GM18511 (cell line): Measurements from ENCODE around the gene EXOSC5.
"Not testable (repeated sequence)": the region's sequence is repeated elsewhere in the genome, so short reads cannot be mapped to it uniquely, and the experiment has no call there.

Source experiments
- ATAC-seq: cut with Tn5 transposase; IDR thresholded peaks from one replicate; pipeline ENCODE4 v1.9.1; 2021; ENCODE audit warnings: mild to moderate bottlenecking, moderate library complexity; ENCODE audit not compliant: unreplicated experiment

Gene EXOSC5

DNA sequence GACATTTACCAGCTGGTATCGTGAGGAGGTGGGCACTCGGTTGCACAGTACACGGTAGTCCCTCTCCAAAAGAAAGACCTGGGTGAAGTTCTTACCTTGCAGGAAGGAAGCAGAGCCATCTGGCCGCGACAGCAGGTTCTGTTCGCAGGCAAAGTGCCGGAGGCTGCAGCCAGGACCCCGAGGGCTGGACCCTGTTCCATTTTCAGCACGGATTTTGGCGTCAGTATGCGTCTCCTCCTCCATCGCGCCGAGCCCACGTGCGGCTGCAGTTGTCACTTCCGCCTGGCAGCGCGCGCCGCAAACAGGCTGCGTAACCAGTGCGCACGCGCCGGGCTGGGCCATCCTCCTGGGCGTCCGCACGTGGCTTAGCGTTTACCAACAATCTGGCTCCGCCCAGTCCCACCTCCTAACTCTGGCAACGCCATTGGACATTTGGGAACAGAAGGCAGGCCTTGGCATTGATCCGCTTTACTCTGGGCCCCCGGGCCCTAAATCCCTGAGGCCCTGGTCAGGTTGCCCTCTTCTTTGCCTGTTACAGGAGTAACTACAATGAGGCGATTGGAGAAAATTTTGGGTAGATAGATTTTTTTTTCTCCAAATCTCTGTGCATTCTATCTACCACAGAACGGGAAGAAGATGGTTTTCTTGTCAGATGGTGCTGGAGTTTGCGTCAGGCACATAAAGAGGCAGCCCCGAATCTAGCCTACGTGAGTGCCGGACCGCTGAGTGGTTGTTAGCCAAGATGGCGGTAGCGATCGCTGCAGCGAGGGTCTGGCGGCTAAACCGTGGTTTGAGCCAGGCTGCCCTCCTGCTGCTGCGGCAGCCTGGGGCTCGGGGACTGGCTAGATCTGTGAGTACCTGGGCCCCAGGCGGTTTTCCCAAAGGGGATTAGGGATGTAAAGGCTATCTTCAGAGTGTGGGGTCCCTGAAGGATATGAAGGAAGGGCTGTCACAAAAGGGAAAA lies at the start of gene EXOSC5, which contains the start of gene BCKDHA:
TSS of gene EXOSC5 (minus strand) at position 274 of the 964 bp plus-strand sequence. CDS start at position 243, 31 bp downstream.
TSS of gene BCKDHA (plus strand) at position 733 of the 964 bp plus-strand sequence. CDS start at position 743, 10 bp downstream.
- peak; percentile 89 for ATAC-seq

GRCh38 chr19:41445575-41445974 lies 48.4 kb upstream of the EXOSC5 start:
- ATAC-seq: no peak

DNA sequence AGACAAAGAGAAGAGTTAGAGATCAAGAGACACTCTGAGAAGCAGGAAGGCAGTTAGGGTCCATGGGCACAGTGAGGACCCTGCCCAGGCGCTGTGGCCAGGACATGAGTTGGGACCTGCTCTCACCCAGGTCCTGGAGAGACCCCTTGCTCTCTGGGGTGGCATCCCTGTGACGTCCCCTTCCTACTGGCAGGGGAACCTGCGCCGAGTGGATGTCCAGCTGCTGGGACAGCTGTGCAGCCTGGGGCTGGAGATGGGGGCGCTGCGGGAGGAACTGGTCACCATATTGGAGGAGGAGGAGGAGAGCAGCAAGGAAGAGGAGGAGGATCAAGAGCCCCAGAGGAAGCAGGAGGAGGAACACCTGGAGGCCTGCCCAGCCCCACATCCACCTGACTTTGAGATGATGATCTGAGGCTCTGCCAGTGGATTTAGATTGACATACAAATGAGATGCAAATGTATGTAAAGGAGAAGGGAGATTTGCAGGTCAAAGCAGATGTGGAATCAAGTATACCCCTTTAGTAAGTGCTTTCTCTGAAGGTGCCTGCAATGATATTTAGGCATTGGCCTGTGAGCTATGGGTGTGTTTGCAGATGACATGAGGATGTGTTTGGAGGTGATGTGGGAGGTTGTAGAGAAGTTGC lies 46.8 kb upstream of the EXOSC5 start:
- no peak for ATAC-seq

DNA sequence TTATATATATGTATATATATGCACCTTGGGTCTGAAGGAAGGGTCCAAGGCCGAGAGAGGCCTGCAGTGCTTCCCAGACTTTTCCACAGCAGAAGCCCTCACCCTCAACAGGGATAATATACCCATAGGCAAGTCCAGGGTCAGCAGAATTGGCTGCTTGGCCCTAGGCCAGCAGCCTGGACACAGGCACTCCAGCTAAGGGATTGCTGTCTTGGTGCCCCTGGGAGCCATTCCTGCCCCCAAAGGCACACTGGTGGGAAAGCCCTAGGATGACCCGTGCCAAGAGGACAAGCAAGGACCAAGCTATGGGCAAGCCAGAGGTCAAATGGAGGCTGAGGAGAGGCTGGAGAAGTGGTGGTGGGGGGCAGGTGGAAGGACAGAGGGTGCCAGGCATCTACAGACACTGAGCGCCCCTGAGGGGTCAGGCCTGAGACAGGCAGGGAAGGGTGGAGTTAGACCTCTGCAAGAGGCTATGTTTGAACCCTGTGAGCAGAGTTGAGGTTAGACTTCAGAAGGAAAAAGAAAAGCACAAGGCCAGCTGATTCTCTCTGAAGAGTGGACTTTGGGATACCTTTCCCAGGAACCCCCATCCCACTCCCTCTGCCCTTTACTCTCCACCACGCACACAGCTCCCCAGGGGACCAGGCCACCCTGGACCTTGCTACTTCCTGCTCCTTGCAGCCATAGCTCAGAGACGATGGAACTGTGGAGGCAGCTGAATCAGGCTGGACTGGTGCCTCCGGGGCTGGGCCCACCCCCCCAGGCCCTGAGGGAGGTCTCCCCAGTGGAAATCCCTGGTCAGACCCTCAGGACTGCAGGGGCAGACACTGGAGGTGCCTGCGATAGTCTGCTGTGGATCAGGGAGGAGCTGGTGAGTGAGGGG lies 45.6 kb upstream of the EXOSC5 start, which contains the start of gene ERICH4:
TSS of gene ERICH4 (plus strand) at position 684 of the 883 bp plus-strand sequence. CDS start at position 698, 14 bp downstream.
- ATAC-seq: no peak

DNA sequence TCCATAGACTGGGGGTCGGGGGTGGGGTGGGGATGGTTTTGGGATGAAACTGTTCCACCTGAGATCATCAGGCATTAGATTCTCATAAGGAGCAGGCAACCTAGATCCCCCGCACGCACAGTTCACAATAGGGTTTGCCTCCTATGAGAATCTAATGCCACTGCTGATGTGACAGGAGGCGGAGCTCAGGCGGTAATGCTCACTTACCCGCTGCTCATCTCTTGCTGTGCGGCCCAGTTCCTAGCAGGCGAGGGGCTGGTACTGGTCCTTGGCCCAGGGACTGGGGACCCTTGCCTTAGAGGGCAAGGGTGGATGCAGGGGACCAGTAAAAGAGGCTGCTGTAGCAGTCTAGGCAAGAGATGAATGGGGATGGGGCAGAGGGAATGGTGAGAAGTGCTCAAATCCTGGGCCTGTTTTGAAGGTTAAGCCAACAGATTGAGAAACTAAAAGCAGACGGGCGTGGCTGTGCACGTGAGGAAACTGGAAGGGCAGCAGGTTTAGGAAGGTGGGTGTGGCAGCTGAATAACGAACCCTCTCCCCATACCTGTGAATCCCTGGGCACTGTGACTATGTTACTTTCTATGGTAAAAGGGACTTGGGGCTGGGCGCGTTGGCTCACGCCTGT lies 44.3 kb upstream of the EXOSC5 start:
- no peak for ATAC-seq

- ATAC-seq: peak; percentile 96
Observed at GRCh38 chr19:41439441-41440222, 42.5 kb upstream of the EXOSC5 start, which contains the start of gene DMAC2. Gene DMAC2, minus strand, starts transcription at chr19:41439912. Its CDS starts 13 bp downstream, at chr19:41439899.

DNA sequence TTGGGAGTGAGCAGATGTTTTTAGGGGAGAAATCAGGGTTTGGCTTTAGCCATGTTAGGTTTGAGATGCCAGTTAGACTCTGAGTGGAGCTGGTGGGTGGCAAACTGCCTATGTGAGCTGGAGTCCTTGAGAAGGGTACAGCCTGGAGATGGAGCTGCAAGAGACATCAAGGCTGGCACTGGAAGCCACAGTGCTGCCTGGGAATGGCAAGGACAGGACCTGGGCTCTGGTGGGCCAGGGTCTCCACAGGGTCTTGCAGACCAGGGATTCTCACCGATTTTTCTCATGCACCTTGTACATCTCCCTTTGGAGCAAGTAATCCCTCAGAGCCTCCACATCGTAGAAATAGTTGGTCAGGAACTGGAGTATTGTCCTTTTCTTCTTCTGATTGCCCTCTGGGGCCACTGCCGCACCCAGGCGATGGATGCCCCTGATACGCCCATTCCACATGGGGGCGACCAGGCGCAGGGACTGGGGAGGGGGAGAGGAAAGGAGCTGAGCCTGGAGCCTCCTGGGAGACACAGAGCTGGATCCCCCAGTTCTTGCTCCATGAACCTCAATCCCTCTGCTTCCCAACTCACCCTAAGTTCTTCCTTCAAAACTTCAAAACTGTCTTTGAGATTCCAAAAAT lies 40.9 kb upstream of the EXOSC5 start:
- ATAC-seq: no peak

- ATAC-seq: no peak
Observed at GRCh38 chr19:41436674-41436951, 39.5 kb upstream of the EXOSC5 start.

DNA sequence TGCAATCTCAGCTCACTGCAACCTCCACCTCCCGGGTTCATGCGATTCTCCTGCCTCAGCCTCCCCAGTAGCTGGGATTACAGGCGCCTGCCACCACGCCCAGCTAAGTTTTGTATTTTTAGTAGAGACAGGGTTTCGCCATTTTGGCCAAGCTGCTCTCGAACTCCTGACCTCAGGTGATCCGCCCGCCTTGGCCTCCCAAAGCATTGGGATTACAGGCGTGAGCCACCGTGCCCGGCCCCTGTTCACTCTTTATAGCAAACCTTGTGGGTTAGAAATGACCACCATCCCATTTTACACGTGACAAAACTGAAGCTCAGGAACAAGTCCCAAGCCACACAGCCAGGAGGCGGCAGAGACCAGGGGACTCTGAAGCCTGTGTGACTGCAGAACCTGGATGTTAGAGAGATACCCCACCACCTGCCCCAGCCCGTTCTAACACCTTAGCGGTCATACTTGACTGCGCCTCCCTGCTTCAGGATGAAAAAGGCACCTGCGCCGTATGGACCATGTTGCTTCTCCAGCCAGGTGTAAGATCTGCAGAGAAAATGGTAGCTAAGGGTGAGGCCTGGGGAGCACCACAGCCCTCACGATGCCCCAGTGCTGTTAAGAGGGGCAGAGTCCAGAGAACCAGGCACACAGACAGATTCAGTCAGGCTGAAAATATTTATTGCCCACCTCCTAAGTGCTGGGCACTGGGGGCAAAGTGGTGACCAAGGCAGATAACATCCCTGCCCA lies 38.9 kb upstream of the EXOSC5 start:
- no peak for ATAC-seq

DNA sequence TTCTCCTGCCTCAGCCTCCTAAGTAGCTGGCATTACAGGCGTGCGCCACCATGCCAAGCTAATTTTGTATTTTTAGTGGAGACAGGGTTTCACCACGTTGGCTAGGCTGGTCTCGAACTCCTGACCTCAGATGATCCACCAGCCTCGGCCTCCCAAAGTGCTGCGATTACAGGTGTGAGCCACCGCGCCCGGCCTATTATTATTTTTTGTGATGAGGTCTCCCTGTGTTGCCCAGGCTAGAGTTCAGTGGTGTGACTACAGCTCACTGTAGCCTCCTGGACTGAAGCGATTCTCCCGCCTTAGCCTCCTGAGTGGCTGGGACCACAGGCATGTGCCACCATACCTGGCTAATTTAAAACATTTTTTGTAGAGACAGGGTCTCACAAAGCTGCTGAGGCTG lies 38.2 kb upstream of the EXOSC5 start:
- ATAC-seq: not testable (repeated sequence)

- ATAC-seq: no peak
Observed at GRCh38 chr19:41434450-41434849, 37.3 kb upstream of the EXOSC5 start.

DNA sequence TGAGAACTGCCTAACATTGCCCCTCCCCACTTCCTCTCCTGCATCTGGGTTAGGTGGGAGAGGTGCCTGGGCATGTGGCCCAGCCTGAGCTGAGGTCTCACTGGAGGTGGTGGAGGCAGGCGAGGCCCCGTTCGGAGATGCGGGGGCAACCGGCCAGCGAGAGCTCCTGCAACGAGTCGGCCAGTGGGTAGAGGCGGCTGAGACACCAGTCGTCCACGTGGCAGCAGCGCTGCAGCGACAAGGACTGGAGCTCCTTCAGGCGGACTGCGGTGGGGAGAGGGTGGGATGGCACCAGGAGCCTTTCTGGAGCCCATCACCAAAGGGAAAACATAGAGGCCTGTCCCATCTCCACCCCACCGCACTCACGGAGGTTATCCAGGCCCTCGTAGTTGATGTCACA lies 36.0 kb upstream of the EXOSC5 start:
- ATAC-seq: no peak

- no peak for ATAC-seq
Observed at GRCh38 chr19:41431426-41432386, 34.5 kb upstream of the EXOSC5 start.

DNA sequence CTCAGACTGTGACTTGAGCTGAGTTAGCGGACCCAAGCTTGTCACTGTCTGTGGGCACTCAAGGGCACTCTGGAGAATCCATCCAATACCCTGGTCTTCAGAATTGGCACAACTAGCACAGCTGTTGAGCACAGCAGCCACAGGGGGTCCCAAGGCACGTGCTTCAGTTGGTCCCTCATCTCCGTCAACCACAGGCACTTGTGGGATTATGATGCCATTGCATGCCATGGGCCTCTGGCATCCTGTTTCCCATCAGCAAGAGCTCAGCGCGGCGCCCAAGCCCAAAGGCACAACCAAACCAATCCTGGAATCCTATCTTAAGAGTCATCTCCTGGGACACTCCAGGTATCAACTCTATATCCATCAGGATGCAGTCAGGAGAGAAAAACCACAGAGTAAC lies 33.8 kb upstream of the EXOSC5 start:
- no peak for ATAC-seq

- no peak for ATAC-seq
Observed at GRCh38 chr19:41428481-41428859, 31.3 kb upstream of the EXOSC5 start.

DNA sequence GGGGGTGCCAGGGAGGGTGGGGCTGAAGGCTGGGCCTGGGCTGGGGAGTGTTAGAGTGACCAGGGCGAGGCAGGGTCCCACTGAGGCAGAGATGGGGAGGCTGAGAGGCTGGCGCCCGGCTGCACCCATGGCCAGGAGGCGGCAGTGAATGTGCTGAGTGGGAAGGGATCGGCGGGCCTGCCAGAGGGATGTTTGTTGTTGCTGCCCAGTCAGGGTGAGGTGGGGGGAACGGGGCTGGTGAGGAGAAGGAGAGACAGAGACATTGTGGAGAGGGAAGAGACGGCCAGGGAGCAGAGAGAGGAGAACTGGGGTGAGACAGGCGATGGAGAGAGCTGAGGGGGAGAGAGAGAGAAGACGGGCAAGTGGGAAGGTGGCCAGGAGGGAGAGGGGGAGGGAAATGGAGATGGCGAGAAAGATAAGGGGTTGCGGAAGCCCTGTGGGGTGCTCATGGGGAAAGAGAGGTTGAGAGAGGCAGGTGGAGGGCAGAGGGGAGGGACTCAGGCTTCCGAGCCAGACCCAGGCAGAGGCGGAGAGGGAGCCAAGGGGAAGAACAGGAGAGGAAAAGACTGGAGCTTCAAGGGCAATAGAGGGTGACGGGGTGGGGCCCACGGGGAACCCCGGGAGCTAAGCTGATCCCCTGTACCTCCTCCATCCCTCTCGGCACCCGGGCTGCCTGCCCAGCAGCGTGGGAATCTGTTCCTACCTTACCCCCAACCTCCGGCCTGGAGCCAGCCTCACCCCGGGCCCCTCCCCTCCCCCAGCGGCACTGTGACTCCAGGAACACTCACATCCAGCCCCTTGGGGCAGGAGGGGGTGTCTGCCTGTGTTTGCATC lies 30.7 kb upstream of the EXOSC5 start:
- ATAC-seq: peak; percentile 50
